Measurements from ENCODE around the gene RNF128.
"Not testable (repeated sequence)": the region's sequence is repeated elsewhere in the genome, so short reads cannot be mapped to it uniquely, and the experiment has no call there.

Gene RNF128

DNA sequence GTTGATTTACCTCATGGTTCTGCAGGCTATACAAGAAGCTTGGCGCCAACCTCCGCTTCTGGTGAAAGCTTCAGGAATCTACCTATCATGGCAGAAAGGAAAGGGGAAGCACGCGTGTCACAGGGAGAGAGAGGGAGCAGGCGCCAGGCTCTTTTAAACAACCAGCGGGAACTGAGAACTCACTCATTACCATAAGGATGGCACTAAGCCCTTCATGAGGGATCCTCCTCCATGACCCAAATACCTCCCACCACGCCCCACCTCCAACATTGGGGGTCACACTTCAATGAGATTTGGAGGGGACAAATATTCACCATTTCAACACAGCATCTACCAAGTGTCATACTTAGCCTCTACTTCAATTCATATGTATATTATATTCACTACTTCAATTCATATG lies 57.2 kb downstream of the RNF128 start:
- H3K4me3 Mint-ChIP-seq: no peak overlapping the region
- H3K27ac Mint-ChIP-seq: no peak overlapping the region
- H3K4me1 Mint-ChIP-seq (ENCODE audit: low read depth): no peaks in the 10 kb centered on the region
- no peaks in the 10 kb centered on the region for H3K36me3 Mint-ChIP-seq
- H3K9me3 Mint-ChIP-seq (ENCODE audit: low read depth): no peaks in the 10 kb centered on the region
- H3K27me3 Mint-ChIP-seq: peaks cover 8% of the 10 kb centered on the region

DNA sequence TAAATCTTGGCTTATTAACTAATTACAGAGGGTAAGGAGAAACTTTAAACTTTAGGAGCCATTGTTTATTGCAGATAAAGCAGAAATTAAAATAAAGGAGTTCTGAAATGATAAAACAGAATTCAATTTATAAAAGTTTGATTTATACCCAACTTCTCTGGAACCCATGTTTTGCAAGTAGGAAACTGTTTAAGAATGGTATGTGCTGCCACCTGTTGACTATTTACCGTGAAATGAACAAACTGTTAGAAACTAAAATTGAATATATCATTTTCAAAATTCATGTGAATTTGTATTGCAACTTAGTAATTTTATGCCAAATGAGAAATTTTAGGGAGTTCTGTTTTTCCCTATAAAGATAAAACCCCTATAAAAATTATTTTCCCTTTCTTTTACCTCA lies 65.0 kb downstream of the RNF128 start:
- Mint-ChIP-seq H3K27ac (no peak overlapping the region), H3K4me1 (ENCODE audit: low read depth) (no peaks in the 10 kb centered on the region), H3K36me3 (no peaks in the 10 kb centered on the region), H3K4me3 (no peak overlapping the region), H3K9me3 (ENCODE audit: low read depth) (no peaks in the 10 kb centered on the region), H3K27me3 (peaks cover 2% of the 10 kb centered on the region)

DNA sequence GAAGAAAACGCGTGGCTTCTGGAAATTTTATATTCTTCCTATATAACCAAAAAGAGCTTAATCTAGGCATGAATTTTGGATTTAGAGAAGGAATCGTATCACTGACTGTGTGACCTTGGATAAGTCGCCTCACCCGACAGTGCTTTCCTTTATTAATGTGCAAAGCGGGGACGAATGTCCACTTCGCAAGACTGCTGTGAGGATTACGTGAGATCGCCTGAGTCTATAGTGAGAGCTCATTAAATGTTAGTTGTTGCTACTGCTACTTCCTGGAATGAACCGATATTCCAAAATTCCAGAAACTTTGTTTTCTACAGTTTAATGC lies 75.5 kb downstream of the RNF128 start:
- H3K9me3 Mint-ChIP-seq (ENCODE audit: low read depth): no peaks in the 10 kb centered on the region
- no peak overlapping the region for H3K27ac Mint-ChIP-seq
- H3K4me3 Mint-ChIP-seq: peak overlapping the region; percentile 97
- no peaks in the 10 kb centered on the region for H3K36me3 Mint-ChIP-seq
- H3K27me3 Mint-ChIP-seq: peaks cover 14% of the 10 kb centered on the region
- H3K4me1 Mint-ChIP-seq (ENCODE audit: low read depth): peaks cover 5% of the 10 kb centered on the region

DNA sequence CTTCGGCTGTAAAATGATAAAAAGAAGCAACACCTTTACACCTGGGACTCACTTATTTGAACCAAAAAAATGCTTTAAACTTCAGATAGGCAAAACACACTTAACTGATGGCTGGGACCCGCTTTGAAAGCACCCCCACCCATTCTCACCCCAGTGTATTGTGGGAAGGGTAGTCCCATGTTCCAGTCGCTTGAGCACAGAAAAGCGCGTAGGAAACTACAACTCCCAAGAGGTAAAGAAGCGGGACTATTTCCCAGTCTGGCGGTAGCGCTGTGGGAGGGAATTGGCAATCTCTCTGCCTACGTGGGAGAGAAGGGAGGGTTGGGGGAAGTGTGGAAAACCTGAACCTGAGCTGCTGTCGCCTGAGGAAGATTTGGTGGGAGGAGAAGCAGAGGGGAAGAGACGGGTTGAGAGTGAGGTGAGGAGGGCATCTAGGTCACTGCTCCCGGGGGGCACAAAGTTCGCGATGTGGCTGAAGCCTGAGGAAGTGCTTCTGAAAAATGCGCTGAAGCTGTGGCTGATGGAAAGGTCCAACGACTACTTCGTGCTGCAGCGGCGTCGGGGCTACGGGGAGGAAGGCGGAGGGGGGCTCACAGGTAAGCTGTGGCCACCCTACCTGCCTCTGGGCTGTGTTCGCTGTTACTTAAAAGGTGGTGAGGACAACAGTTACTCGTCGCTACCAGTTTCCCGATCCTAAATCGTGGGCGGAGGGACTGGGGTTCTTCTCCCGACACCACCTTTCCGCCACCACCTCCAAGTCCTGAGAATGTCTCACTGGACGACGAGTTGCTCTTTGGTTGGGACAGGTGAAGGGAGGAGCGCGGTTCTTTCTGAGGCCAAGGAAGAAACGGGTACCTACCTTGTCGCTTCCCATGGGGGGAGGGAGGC lies 76.1 kb downstream of the RNF128 start, which contains the start of gene TBC1D8B:
TBC1D8B (plus strand) TSS at position 286 of the 888 bp plus-strand sequence; CDS start at position 467, 181 bp downstream.
- Mint-ChIP-seq H3K27ac (no peak within 1 kb of the TSS), H3K4me3 (peak within 1 kb of the TSS; percentile 97), H3K4me1 (ENCODE audit: low read depth) (peaks cover 5% of the 10 kb centered on the region), H3K27me3 (peaks cover 14% of the 10 kb centered on the region), H3K9me3 (ENCODE audit: low read depth) (no peaks in the 10 kb centered on the region), H3K36me3 (no peaks in the 10 kb centered on the region)

DNA sequence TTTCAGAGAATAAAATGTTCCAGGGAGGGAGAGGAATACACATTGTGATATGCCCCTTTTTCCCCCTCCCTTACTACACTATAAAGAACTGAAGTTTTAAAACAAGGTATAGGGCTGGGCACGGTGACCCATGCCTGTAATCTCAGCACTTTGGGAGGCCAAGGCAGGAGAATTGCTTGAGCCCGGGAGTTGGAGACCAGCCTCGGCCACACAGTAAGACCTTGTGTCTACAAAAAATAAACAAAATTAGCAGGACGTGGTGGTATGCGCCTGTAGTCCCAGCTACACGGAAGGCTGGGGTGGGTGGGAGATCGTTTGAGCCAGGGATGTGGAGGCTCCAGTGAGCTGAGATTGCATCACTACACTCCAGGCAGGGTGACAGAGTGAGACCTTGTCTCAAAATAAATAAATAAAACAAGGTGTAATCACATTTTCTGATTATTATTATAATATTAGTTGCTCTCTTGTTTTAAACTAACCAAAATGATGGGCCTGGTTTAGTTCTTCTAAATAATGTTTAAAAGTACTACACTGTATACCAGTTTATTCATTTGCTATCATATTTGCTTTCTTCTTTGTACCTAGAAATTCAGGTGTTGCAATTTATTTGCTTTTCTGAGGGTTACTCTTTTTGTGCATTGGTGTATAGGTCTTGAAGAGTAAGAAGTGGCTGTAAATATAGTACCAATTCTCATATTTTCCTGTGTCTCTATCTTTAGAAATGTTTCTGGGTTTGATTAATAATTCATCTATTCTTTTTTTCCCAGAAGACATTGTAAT lies 84.8 kb downstream of the RNF128 start:
- Mint-ChIP-seq H3K9me3 (ENCODE audit: low read depth) (no peaks in the 10 kb centered on the region), H3K4me1 (ENCODE audit: low read depth) (no peaks in the 10 kb centered on the region)

DNA sequence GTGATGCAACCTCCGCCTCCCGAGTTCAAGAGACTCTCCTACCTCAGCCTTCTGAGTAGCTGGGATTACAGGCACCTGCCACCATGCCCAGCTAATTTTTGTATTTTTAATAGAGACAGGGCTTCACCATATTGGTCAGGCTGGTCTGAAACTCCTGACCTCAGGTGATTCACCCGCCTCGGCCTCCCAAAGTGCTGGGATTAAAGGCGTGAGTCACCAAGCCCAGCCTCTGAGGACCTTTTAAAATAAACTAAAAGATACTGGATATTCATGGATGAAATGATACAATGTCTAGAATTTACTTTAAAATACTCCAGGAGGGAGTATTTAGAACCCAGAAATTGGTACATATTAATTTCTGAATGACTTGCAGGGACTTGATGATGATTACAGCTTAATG lies 86.4 kb downstream of the RNF128 start:
- H3K27me3 Mint-ChIP-seq; H3K36me3 Mint-ChIP-seq; H3K4me3 Mint-ChIP-seq; H3K9me3 Mint-ChIP-seq (ENCODE audit: low read depth); H3K4me1 Mint-ChIP-seq (ENCODE audit: low read depth); H3K27ac Mint-ChIP-seq: not testable (repeated sequence)

More for the DNA sequence above, 84.8 kb downstream of the RNF128 start:
- Mint-ChIP-seq H3K4me3 (no peak overlapping the region), H3K36me3 (no peaks in the 10 kb centered on the region), H3K27ac (no peak overlapping the region), H3K27me3 (peaks cover 2% of the 10 kb centered on the region)

DNA sequence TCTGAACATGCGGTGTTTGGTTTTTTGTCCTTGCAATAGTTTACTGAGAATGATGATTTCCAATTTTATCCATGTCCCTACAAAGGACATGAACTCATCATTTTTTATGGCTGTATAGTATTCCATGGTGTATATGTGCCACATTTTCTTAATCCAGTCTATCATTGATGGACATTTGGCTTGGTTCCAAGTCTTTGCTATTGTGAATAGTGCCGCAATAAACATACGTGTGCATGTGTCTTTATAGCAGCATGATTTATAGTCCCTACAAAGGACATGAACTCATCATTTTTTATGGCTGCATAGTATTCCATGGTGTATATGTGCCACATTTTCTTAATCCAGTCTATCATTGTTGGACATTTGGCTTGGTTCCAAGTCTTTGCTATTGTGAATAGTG lies 87.6 kb downstream of the RNF128 start:
- H3K27me3 Mint-ChIP-seq; H3K36me3 Mint-ChIP-seq; H3K4me1 Mint-ChIP-seq (ENCODE audit: low read depth); H3K9me3 Mint-ChIP-seq (ENCODE audit: low read depth); H3K4me3 Mint-ChIP-seq; H3K27ac Mint-ChIP-seq: not testable (repeated sequence)

Data from activated naive CD8-positive, alpha-beta T cell (primary cell).